Mesangial cell (primary cell): ENCODE results near the gene C6orf141. TPM values are rescaled to one million over a fixed set of nuclear protein-coding genes. Genes with fewer than 3 reads are reported as not detected.

Source experiments
- total RNA-seq: library from RNA; depleted of rRNA; stranded (reverse); fragments of >200 nt; gene quantifications from 2 replicates; pipeline ENCODE4 v1.2.3, GENCODE V29; 2015

C6orf141 gene
- total RNA-seq: 2.3 and 9.1 TPM in 2 replicates

GRCh38 chr6:49550492-49551077 lies at the start of gene C6orf141:
Gene C6orf141, plus strand, starts transcription at chr6:49550668. Its CDS starts 125 bp downstream, at chr6:49550793.

Other genes starting within 250 kb of the C6orf141 start
- 6.0 TPM in 2 replicates for gene MMUT, start 87.4 kb upstream of the C6orf141 start, total RNA-seq
- gene CENPQ, start 87.3 kb upstream of the C6orf141 start, total RNA-seq: 1.0 and 5.2 TPM in 2 replicates
- not detected in 2 replicates for gene GLYATL3, start 50.7 kb upstream of the C6orf141 start, total RNA-seq
- gene RHAG, start 86.2 kb downstream of the C6orf141 start, total RNA-seq: not detected in 2 replicates
- under 0.01 and 0.16 TPM in 2 replicates for gene CRISP2, start 162.9 kb downstream of the C6orf141 start, total RNA-seq
- not detected in 2 replicates for gene CRISP3, start 193.7 kb downstream of the C6orf141 start, total RNA-seq
- not detected in 2 replicates for gene PGK2, start 236.6 kb downstream of the C6orf141 start, total RNA-seq